Astrocyte of the spinal cord (primary cell): Measurements from ENCODE around the gene PFN3.
"Not testable (repeated sequence)": the region's sequence is repeated elsewhere in the genome, so short reads cannot be mapped to it uniquely, and the experiment has no call there.

Experiments
- DNase-seq: peaks from one replicate; pipeline ENCODE4 v3.0.0; 2011; ENCODE audit warnings: low read depth, low spot score
- H3K4me3 ChIP-seq: 2 replicates; pipeline ENCODE4 v1.5.1; 2011; ENCODE audit warnings: low read depth, mild to moderate bottlenecking, low read length, moderate library complexity
- CTCF ChIP-seq: IDR thresholded peaks from 2 replicates; pipeline ENCODE4 v1.5.1; 2012; ENCODE audit warnings: low read depth, mild to moderate bottlenecking, low read length, inconsistent platforms
- in situ Hi-C: cut with HindIII; loops from 2 replicates; pipeline ENCODE4 v1.10.0; 2017; ENCODE audit warnings: low sequenced_read_pairs

Gene PFN3

GRCh38 chr5:177425196-177425800, 24.8 kb upstream of the PFN3 start:
- peak overlapping the region; percentile 57 for H3K4me3 ChIP-seq
- in situ Hi-C loops = no loop called here
- TF ChIP-seq CTCF = no peak
- no peak for DNase-seq

DNA sequence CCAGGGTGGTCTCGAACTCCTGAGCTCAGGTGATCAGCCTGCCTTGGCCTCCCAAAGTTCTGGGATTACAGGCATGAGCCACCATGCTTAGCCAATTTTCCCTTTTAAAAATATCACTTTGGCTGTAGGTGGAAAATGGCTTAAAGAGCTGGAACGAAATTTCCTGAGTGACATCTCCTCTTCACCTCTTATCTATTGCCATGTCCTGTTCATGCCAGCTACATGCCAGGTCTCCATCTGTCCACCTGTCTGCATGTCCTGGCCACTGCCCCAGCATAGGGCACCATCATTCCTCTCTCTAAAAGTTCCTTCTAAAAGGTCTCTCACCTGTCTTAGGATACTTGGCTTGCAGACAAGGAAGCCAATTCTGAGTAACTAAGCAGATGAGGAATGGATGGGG, 23.2 kb upstream of the PFN3 start:
- no peak for DNase-seq
- in situ Hi-C loops = no loop called here
- no peak for TF ChIP-seq CTCF
- no peak overlapping the region for H3K4me3 ChIP-seq

GRCh38 chr5:177421062-177421798, 20.8 kb upstream of the PFN3 start:
- in situ Hi-C loops = no loop called here
- no peak for TF ChIP-seq CTCF
- DNase-seq = no peak
- H3K4me3 ChIP-seq = no peak overlapping the region

GRCh38 chr5:177420472-177420871, 20.0 kb upstream of the PFN3 start:
- in situ Hi-C loops, H3K4me3 ChIP-seq, DNase-seq: not testable (repeated sequence)

DNA sequence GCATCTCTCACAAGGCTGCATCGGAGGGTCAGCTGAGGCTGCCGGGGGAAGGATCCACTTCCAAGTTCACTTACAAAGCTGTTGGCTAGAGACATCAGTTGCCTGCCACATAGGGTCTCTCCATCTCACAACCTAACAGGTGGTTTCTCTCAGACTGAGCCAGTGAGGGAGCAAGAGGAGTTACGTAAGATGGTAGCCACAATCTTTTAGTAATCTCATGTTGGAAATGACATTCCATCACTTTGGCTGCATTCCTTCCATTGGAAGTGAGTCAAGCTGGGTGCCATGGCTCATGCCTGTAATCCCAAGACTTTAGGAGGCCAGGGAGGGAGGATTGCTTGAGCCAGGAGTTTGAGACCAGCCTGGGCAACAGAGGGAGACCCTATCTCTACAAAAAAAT, 18.6 kb upstream of the PFN3 start:
- no peak for TF ChIP-seq CTCF
- DNase-seq = no peak
- no peak overlapping the region for H3K4me3 ChIP-seq
- in situ Hi-C loops = no loop called here

DNA sequence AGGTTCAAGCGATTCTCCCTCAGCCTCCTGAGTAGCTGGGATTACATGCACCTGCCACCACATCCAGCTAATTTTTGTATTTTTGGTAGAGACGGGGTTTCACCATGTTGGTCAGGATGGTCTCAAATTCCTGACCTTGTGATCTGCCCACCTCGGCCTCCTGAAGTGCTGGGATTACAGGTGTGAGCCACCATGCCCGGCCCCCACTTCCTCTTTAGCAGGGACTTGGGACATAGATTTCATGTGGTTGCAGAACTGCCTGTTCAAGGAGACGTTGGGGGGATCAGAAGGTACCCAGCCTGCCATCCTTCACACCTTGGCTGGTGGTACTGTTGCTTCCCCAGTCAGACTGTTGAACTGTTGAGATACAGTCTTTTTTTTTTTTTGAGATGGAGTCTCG, 16.6 kb upstream of the PFN3 start:
- in situ Hi-C loops, H3K4me3 ChIP-seq, DNase-seq: not testable (repeated sequence)

DNA sequence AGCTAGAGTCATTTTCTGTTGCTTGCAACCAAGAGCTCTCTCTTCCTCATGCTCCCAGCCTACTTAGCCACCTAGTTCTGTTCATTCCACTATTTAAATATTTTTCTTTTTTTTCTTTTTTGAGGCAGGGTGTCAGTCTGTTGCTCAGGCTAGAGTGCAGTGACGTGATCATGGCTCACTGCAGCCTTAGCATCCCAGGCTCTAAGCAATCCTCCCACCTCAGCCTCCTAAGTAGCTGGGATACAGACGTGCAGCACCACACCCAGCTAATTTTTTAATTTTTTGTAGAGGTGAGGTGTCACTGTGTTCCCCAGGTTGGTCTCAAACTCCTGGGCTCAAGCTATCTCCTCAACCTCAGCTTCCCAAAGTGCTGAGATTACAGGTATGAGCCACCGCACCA, 14.0 kb upstream of the PFN3 start:
- in situ Hi-C loops = no loop called here
- TF ChIP-seq CTCF = no peak
- no peak overlapping the region for H3K4me3 ChIP-seq
- no peak for DNase-seq
